Epithelial cell of esophagus (primary cell): ENCODE measurements around the gene NANOS2.

Source experiments
- DNase-seq: peaks from one replicate; pipeline ENCODE4 v3.0.0; 2010; ENCODE audit warnings: low read depth
- H3K4me3 ChIP-seq: 2 replicates; pipeline ENCODE4 v1.5.1; 2011; ENCODE audit warnings: mild to moderate bottlenecking, low read length, control low read depth
- TF ChIP-seq, protein P1 (sequence below): IDR thresholded peaks from 2 replicates; pipeline ENCODE4 v1.5.1; 2011; ENCODE audit warnings: low read depth, mild to moderate bottlenecking, low read length, control low read depth, inconsistent platforms; ENCODE audit not compliant: insufficient read depth; ENCODE audit errors: missing control alignments

The NANOS2 gene

DNA sequence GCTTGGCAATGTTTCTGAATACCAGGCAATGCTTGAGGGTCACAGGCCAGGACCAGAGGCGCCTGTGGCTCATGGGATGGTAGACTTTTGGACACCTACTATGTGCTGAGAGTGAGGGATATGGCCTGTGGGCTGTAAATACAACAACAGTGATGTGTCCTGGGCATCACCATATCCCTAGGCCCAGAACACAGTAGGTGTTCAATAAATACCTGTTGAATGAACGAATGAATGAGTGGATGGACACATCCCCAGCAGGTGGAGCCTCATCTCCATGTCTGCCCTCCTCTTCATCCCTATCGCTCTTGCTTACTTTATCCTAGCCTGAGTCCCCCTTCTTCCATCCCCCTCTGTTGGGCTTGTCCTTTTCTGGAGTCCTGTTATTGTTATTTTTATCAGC is 16.5 kb upstream of the NANOS2 start:
- TF ChIP-seq, protein P1, sequence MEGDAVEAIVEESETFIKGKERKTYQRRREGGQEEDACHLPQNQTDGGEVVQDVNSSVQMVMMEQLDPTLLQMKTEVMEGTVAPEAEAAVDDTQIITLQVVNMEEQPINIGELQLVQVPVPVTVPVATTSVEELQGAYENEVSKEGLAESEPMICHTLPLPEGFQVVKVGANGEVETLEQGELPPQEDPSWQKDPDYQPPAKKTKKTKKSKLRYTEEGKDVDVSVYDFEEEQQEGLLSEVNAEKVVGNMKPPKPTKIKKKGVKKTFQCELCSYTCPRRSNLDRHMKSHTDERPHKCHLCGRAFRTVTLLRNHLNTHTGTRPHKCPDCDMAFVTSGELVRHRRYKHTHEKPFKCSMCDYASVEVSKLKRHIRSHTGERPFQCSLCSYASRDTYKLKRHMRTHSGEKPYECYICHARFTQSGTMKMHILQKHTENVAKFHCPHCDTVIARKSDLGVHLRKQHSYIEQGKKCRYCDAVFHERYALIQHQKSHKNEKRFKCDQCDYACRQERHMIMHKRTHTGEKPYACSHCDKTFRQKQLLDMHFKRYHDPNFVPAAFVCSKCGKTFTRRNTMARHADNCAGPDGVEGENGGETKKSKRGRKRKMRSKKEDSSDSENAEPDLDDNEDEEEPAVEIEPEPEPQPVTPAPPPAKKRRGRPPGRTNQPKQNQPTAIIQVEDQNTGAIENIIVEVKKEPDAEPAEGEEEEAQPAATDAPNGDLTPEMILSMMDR: no peak
- no peak overlapping the region for H3K4me3 ChIP-seq
- no peak for DNase-seq

DNA sequence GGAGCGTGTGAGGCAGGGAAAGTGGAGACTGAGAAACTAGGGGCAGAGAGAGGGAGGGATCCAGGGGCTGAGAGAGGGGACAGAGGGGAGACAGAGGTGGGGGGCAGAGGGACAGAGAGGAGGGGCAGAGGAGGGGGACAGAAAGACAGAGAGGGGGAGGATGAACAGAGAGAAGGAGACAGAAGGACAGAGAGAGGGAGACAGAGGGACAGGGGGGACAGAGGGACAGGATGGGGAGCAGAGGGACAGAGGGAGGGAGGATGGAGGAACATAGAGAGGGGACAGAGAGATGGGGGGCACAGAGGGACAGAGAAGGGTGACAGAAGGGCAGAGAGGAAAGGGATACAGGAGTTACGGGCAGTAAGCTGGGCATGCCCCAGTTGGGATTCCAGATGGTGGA is 14.7 kb upstream of the NANOS2 start:
- TF ChIP-seq, protein P1: no peak
- no peak overlapping the region for H3K4me3 ChIP-seq
- DNase-seq: no peak

DNA sequence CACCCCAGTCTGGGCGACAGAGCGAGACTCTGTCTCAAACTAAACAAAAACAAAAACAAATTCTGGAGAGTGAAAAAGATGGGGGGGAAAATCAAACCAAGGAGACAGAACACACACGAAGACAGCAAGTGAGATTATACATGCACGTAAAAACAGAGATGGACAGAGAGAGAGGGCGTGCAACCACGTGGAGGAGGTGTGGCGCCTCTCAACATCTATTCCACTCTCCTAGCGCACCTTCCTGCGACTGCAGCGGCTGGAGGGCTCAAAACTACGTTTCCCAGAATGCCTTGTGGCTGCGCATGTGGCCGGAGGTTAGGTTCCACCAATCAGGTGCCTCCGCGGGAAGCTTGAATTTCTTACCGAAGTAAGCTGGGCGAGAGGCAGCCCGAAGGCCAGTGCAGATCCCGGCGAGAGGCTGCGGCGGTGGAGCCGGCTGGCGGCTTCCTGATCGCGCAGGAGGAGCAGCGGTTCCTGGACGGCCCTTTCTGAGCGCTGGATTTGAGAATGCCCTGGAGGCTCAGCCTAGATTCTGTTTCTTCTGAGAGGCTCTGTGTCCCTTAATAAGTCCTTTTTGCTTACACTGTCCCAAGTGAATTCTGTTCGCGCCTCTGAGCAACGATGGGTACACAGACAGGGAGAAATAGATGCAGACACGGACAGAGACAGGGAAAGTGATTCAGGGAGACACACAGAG is 13.1 kb upstream of the NANOS2 start:
- no peak overlapping the region for H3K4me3 ChIP-seq
- DNase-seq: peak; percentile 91
- TF ChIP-seq, protein P1: peak; percentile 10

DNA sequence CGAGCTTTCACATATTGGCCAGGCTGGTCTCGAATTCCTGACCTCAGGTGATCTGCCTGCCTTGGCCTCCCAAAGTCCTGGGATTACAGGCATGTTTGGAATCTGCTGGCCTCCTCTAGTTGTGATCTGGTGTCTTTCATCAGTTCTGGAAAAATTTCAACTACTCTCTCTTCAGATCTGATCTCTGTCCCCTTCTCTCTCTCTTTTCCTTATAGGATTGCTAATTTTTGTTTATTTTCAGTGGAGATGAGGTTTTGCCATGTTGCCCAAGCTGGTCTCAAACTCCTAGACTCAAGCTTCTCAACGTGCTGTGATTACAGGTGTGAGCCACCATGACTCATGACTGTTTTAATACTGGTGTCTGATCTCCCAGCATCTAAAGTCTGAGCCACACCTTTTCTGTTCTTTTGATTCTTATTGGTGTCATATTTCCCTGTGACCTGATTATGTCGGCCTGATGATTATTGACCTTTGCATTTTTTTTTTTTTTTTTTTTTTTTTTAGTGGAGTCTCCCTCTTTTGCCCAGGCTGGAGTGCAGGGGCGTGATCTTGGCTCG is 10.4 kb upstream of the NANOS2 start:
- H3K4me3 ChIP-seq: no peak overlapping the region
- TF ChIP-seq, protein P1: no peak
- peak; percentile 66 for DNase-seq

DNA sequence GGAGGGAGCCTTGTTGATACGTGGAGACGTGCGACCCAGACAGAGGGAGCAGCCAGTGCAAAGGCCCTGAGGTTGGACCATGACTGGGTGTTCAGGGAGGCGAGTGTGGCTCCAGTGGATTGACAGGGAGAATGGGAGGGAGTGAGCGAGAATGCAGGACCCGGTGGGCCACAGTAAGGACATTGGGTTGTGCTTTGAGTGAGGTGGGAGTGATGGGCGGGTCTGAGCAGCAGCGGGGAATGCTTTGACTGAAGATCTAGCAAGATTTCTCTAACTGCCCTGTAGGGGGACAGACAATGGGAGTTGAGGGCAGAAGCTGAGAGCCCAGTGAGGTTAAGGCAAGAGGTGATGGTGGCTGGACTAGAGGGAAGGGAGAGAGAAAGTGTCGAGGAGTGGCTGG is 7.7 kb upstream of the NANOS2 start:
- H3K4me3 ChIP-seq: no peak overlapping the region
- TF ChIP-seq, protein P1: no peak
- no peak for DNase-seq

DNA sequence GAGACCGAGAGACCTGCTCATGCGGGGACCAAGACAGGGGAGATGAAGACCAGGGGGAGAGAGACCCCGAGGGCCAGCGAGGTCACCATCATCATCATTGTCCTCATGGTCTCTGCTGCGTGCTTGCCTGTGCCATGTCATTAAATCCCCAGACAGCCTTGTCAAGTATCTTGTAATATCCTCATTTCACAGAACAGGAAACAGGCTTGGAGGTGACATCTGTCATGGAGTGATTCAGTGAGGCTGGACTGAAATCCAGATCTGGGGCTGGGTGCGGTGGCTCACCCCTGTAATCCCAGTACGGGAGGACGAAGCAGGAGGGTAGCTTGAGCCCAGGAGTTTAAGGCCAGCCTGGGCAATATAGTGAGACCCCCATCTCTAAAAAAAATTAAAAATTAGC is 5.9 kb upstream of the NANOS2 start:
- TF ChIP-seq, protein P1: no peak
- peak; percentile 30 for DNase-seq
- H3K4me3 ChIP-seq: no peak overlapping the region

DNA sequence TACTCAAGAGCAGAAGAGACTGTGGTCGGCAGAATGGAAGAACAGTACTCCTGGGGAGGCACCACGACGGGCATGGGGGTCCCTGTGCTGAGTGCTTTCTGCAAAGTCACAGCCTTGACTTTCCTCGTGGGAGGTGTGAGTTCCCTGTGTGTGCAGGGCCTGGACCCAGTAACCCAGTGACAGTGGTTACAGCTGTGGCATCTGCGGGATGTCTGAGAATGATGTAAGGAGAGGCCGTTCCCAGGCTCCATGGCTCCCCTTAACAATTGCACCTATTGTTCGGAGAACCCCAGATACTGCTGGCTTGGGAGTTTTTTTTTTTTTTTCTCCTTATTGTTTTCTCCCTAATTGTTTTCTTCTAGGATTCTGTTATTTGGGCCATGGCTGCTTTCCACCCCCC is 5.1 kb upstream of the NANOS2 start:
- TF ChIP-seq, protein P1: no peak
- H3K4me3 ChIP-seq: no peak overlapping the region
- DNase-seq: no peak
